SU-DHL-6 (cell line): Measurements from ENCODE around the gene SETBP1.

Source experiments
- EZH2phosphoT487 ChIP-seq: fragments of 200-600 bp; sonication (generic), shearing (Covaris generic); conservative IDR thresholded peaks from 2 replicates; pipeline ENCODE4 v1.6.1; 2018; ENCODE audit warnings: mild to moderate bottlenecking, antibody characterized with exemption, low read length, moderate library complexity, mixed read lengths
- TF ChIP-seq, protein P1 (sequence below): fragments of 200-600 bp; sonication (generic); IDR thresholded peaks from one replicate; pipeline ENCODE4 v1.5.1; 2017; ENCODE audit warnings: antibody characterized with exemption, mild to moderate bottlenecking, low read length, moderate library complexity; ENCODE audit not compliant: insufficient read depth, poor library complexity, severe bottlenecking

DNA sequence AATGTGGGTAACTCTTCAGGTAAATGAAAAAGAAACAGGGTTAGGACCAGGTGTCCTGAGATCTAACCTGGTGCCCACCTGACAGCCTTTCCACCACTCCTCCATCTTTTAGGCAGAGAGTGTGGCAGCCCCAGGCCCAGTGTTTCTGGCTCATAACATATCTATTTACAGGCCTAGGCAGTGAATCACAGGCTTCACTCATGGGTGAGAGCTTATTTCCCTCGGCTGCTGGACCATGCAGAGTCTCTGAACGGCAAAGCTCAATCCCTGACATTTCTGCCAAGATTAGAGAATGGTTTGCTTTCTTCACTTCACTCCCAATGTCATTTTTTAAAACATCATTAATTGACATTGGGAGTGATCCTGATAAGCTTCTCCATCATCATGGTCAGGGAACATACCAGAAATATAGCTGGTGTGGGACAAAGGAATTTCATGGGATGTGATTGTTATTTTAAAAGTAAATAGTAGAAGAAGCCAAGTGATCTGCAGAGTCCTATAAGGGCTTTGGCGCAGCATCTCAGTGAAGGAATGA lies 323.9 kb downstream of the SETBP1 start:
- TF ChIP-seq, protein P1, sequence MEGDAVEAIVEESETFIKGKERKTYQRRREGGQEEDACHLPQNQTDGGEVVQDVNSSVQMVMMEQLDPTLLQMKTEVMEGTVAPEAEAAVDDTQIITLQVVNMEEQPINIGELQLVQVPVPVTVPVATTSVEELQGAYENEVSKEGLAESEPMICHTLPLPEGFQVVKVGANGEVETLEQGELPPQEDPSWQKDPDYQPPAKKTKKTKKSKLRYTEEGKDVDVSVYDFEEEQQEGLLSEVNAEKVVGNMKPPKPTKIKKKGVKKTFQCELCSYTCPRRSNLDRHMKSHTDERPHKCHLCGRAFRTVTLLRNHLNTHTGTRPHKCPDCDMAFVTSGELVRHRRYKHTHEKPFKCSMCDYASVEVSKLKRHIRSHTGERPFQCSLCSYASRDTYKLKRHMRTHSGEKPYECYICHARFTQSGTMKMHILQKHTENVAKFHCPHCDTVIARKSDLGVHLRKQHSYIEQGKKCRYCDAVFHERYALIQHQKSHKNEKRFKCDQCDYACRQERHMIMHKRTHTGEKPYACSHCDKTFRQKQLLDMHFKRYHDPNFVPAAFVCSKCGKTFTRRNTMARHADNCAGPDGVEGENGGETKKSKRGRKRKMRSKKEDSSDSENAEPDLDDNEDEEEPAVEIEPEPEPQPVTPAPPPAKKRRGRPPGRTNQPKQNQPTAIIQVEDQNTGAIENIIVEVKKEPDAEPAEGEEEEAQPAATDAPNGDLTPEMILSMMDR = no peak
- no peak for TF ChIP-seq EZH2phosphoT487
